Measurements from ENCODE around the gene LRRC61. TPM values are rescaled to one million over a fixed set of nuclear protein-coding genes. Genes with fewer than 3 reads are reported as not detected.

Gene LRRC61
- total RNA-seq, 2 donors from 2014 or later = 9.7 to 9.8 TPM

- H3K9me3 ChIP-seq = no peaks in the 10 kb centered on the region
- peak overlapping the region; percentile 70 for H3K27ac ChIP-seq
- no peaks in the 10 kb centered on the region for H3K36me3 ChIP-seq
- peak overlapping the region; percentile 60 to 68 for H3K4me3 ChIP-seq
- DNase-seq (ENCODE audit: low spot score) = no peak
- no peaks in the 10 kb centered on the region for H3K27me3 ChIP-seq
- H3K4me1 ChIP-seq = peaks cover 0 to 25% of the 10 kb centered on the region in 2 donors
- no peak for TF ChIP-seq CTCF (IDR thresholded peaks at IDR 0.05)
These were observed 672 bp downstream of the LRRC61 start for GRCh38 chr7:150323682-150324372.

GRCh38 chr7:150324373-150324961, 1.3 kb downstream of the LRRC61 start:
- Histone ChIP-seq H3K27me3 (no peaks in the 10 kb centered on the region), H3K27ac (no peak overlapping the region), H3K4me3 (no peak overlapping the region), H3K36me3 (no peaks in the 10 kb centered on the region), H3K9me3 (no peaks in the 10 kb centered on the region), H3K4me1 (peaks cover 0 to 25% of the 10 kb centered on the region in 2 donors)
- DNase-seq (ENCODE audit: low spot score) = no peak
- no peak for TF ChIP-seq CTCF (IDR thresholded peaks at IDR 0.05)

- Histone ChIP-seq H3K4me1 (peaks cover 0 to 25% of the 10 kb centered on the region in 2 donors), H3K36me3 (no peaks in the 10 kb centered on the region), H3K9me3 (no peaks in the 10 kb centered on the region), H3K27me3 (no peaks in the 10 kb centered on the region), H3K27ac (no peak overlapping the region), H3K4me3 (no peak overlapping the region)
- no peak for DNase-seq (ENCODE audit: low spot score)
- no peak for TF ChIP-seq CTCF (IDR thresholded peaks at IDR 0.05)
These were observed 2.0 kb downstream of the LRRC61 start for GRCh38 chr7:150325110-150325611.

- H3K36me3 ChIP-seq = no peaks in the 10 kb centered on the region
- H3K4me3 ChIP-seq = no peak overlapping the region
- no peaks in the 10 kb centered on the region for H3K9me3 ChIP-seq
- peaks cover 0 to 25% of the 10 kb centered on the region in 2 donors for H3K4me1 ChIP-seq
- no peak for DNase-seq (ENCODE audit: low spot score)
- no peak overlapping the region for H3K27ac ChIP-seq
- no peaks in the 10 kb centered on the region for H3K27me3 ChIP-seq
- TF ChIP-seq CTCF (IDR thresholded peaks at IDR 0.05) = no peak
These were observed 2.7 kb downstream of the LRRC61 start for GRCh38 chr7:150325901-150326300.

- Histone ChIP-seq H3K36me3 (no peaks in the 10 kb centered on the region), H3K27me3 (no peaks in the 10 kb centered on the region)
- no peak for DNase-seq (ENCODE audit: low spot score)
These were observed 3.6 kb downstream of the LRRC61 start for GRCh38 chr7:150326657-150327268.

More at GRCh38 chr7:150326657-150327268, 3.6 kb downstream of the LRRC61 start:
- no peak overlapping the region for H3K27ac ChIP-seq
- H3K4me3 ChIP-seq = no peak overlapping the region
- no peaks in the 10 kb centered on the region for H3K9me3 ChIP-seq
- TF ChIP-seq CTCF (IDR thresholded peaks at IDR 0.05) = no peak
- H3K4me1 ChIP-seq = peaks cover 0 to 25% of the 10 kb centered on the region in 2 donors

Data from right atrium auricular region (tissue), 2 donors.